ENCODE results near the gene TNFAIP1. TPM values are rescaled to one million over a fixed set of nuclear protein-coding genes. Genes with fewer than 3 reads are reported as not detected.
A peak's percentile ranks its signal among the peaks of the same experiment; 100 is the strongest.
"Not testable (repeated sequence)": the region's sequence is repeated elsewhere in the genome, so short reads cannot be mapped to it uniquely, and the experiment has no call there.

TNFAIP1 gene, protein sequence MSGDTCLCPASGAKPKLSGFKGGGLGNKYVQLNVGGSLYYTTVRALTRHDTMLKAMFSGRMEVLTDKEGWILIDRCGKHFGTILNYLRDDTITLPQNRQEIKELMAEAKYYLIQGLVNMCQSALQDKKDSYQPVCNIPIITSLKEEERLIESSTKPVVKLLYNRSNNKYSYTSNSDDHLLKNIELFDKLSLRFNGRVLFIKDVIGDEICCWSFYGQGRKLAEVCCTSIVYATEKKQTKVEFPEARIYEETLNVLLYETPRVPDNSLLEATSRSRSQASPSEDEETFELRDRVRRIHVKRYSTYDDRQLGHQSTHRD
- 10 to 100 TPM; 28.7 to 50.4 (median 40.4) TPM for total RNA-seq

DNA sequence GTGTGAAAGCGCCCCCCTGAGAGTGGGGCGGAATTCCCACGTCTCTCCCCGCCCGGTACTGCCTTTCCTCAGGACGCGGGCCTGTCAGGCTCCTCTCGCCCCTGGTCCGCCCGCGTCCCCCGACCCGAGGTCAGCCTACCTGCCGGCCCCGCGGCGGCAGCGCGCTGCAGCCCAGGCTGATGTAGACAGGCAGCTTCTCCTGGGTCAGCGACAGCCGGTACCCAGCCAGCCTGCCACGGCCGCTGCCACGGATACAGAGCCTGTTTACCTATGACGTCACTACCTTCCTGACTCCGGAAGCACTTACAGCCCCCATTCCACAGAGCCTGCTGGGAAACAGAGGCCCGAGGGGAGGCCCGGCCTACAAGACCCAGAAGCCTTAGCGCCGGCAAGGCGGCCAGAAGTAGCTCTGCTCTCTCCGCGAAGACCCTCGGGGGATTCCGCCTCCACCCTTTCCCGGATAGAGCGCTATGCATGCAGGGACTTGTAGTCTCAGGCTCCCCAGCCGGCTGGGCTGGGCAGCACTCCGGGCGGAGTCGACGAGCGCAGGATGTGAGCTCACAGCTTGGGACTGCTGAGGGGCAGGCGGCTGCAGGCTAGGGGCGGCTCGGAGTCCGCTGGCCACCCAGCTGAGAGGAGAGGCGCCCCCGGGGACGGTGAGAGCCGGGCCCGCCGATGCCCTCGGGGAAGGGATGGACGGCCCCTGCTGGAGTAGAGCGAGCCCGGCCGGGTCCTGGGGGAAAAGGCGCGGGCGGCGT, at the start of gene TNFAIP1, which contains the start of gene IFT20:
Gene TNFAIP1 (plus strand): TSS at position 561 of the 758 bp plus-strand sequence. CDS start 3,761 bp downstream, outside the sequence.
Gene IFT20 (minus strand): TSS at position 272 of the 758 bp plus-strand sequence. CDS start 3,487 bp downstream, outside the sequence.
- DNase-seq (ENCODE audit: low spot score) (peak; percentile 86), ATAC-seq (ENCODE audit: low FRiP score) (peak; percentile 98)
- TF ChIP-seq, protein P1, sequence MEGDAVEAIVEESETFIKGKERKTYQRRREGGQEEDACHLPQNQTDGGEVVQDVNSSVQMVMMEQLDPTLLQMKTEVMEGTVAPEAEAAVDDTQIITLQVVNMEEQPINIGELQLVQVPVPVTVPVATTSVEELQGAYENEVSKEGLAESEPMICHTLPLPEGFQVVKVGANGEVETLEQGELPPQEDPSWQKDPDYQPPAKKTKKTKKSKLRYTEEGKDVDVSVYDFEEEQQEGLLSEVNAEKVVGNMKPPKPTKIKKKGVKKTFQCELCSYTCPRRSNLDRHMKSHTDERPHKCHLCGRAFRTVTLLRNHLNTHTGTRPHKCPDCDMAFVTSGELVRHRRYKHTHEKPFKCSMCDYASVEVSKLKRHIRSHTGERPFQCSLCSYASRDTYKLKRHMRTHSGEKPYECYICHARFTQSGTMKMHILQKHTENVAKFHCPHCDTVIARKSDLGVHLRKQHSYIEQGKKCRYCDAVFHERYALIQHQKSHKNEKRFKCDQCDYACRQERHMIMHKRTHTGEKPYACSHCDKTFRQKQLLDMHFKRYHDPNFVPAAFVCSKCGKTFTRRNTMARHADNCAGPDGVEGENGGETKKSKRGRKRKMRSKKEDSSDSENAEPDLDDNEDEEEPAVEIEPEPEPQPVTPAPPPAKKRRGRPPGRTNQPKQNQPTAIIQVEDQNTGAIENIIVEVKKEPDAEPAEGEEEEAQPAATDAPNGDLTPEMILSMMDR (IDR thresholded peaks at IDR 0.05): no peak

DNA sequence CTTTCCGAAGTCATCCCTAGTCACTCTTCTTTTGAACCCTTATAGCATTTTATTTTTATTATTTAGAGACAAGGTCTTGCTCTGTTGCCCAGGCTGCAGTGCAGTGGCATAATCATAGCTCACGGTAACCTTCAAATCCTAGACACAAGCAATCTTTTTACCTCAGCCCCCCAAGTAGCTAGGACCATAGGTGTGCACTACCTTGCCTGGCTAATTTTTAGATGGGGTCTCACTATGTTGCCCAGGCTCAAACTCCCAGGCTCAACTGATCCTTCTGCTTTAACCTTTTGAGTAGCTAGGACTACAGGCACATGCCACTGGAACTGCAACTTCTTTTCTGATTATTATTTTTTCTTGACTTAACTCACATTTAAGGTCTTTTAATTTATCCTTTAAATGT, 49.6 kb upstream of the TNFAIP1 start:
- ATAC-seq (ENCODE audit: low FRiP score) (no peak), DNase-seq (ENCODE audit: low spot score) (no peak)
- TF ChIP-seq, protein P1 (IDR thresholded peaks at IDR 0.05): no peak

DNA sequence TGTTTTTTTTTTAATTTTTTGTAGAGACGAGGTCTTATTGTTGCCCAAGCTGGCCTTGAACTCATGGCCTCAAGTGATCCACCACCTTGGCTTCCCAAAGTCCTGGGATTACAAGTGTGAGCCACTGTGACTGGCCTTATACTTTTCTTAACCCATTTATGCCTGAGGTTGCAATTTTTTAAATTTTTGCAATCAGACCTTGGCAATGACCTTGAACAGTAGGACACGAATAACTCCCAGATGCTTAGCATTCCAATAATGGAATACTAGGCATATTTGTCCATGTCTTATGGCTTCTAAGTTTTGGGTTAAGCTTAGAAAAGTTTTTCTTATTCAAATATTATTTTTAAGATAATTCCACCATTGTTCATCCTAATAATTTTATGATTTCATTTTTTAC, 44.9 kb upstream of the TNFAIP1 start:
- no peak for DNase-seq (ENCODE audit: low spot score)
- ATAC-seq (ENCODE audit: low FRiP score): no peak
- TF ChIP-seq, protein P1 (IDR thresholded peaks at IDR 0.05): no peak

DNA sequence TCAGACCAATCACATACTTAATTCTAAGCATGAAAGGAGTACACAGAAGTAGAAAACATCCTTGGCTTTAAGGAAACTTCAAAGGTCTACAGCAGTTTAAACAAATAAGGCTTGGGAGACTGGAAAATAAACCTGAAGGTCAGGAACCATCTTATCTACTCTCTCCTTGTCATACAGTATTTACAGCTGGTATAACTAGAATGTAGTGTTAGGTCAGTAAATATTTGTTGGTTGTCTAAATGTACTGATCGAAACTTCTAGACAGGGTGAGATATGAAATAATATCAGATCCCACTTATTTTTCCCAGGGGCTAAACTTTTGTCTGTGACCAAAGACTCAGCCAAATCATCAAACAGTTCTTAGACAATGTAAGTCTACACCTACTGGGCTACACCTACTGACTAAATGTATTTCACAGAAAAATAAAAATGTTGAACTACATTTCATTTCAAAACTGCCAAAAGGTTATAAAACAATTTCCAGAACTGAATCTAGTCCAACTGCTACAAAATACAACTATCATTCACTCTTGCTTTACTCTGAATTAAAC, 43.7 kb upstream of the TNFAIP1 start:
- no peak for DNase-seq (ENCODE audit: low spot score)
- no peak for ATAC-seq (ENCODE audit: low FRiP score)
- TF ChIP-seq, protein P1 (IDR thresholded peaks at IDR 0.05): no peak

DNA sequence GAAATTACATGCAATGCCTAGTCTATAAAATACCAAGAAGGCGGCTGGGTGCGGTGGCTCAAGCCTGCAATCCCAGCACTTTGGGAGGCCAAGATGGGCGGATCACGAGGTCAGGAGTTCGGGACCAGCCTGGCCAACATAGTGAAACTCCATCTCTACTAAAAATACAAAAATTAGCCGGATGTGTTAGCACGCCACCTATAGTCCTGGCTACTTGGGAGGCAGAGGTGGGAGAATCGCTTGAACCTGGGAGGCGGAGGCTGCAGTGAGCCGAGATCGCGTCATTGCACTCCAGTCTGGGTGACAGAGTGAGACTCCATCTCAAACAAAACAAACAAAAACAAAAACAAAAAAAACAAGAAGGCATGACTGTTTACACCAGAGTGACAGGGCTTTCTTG, 42.7 kb upstream of the TNFAIP1 start:
- DNase-seq (ENCODE audit: low spot score); ATAC-seq (ENCODE audit: low FRiP score): not testable (repeated sequence)

DNA sequence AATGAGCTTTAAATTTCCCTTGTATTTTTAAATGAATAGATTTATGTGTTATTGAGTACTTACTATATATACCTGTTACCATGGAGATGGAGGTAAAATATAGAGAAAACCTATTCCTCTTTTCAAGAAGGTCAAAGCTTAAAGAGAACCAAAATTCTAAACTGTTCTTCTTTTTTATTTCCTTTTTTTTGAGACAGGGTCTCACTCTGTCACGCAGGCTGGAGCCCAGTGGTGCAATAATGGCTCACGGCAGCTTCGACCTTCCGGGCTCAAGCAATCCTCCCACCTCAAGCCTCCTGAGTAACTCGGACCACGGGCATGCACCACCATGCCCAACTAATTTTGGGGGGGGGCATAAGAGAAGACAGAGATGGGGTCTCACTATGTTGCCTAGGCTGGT, 41.6 kb upstream of the TNFAIP1 start:
- no peak for ATAC-seq (ENCODE audit: low FRiP score)
- no peak for DNase-seq (ENCODE audit: low spot score)
- TF ChIP-seq, protein P1 (IDR thresholded peaks at IDR 0.05): no peak

All from omental fat pad (tissue), 4 donors.